ENCODE results near the gene CYP17A1. TPM values are rescaled to one million over a fixed set of nuclear protein-coding genes. Genes with fewer than 3 reads are reported as not detected.
"Not testable (repeated sequence)": the region's sequence is repeated elsewhere in the genome, so short reads cannot be mapped to it uniquely, and the experiment has no call there.

CYP17A1 gene
- total RNA-seq, 4 donors from 2014 or later: 0.83 to 3.6 (median 1.6) TPM; not detected in 1

- H3K27me3 ChIP-seq: no peaks in the 10 kb centered on the region
- H3K27ac ChIP-seq: no peak overlapping the region
- intact Hi-C loops (cut with DNase I; ENCODE audit: low total_unique reads): no loop called here
- no peak for DNase-seq
- H3K4me3 ChIP-seq: no peak overlapping the region
- H3K36me3 ChIP-seq: no peaks in the 10 kb centered on the region
- H3K9me3 ChIP-seq: no peaks in the 10 kb centered on the region
- H3K4me1 ChIP-seq: no peaks in the 10 kb centered on the region
- TF ChIP-seq POLR2A (IDR thresholded peaks at IDR 0.05): no peak
- TF ChIP-seq, protein P1, sequence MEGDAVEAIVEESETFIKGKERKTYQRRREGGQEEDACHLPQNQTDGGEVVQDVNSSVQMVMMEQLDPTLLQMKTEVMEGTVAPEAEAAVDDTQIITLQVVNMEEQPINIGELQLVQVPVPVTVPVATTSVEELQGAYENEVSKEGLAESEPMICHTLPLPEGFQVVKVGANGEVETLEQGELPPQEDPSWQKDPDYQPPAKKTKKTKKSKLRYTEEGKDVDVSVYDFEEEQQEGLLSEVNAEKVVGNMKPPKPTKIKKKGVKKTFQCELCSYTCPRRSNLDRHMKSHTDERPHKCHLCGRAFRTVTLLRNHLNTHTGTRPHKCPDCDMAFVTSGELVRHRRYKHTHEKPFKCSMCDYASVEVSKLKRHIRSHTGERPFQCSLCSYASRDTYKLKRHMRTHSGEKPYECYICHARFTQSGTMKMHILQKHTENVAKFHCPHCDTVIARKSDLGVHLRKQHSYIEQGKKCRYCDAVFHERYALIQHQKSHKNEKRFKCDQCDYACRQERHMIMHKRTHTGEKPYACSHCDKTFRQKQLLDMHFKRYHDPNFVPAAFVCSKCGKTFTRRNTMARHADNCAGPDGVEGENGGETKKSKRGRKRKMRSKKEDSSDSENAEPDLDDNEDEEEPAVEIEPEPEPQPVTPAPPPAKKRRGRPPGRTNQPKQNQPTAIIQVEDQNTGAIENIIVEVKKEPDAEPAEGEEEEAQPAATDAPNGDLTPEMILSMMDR (IDR thresholded peaks at IDR 0.05): no peak
These were observed 12.5 kb downstream of the CYP17A1 start for GRCh38 chr10:102824664-102825063.

- Histone ChIP-seq H3K27ac (no peak overlapping the region), H3K27me3 (no peaks in the 10 kb centered on the region), H3K9me3 (no peaks in the 10 kb centered on the region), H3K36me3 (no peaks in the 10 kb centered on the region), H3K4me1 (no peaks in the 10 kb centered on the region), H3K4me3 (no peak overlapping the region)
- DNase-seq: no peak
- intact Hi-C loops (cut with DNase I; ENCODE audit: low total_unique reads): no loop called here
- TF ChIP-seq POLR2A (IDR thresholded peaks at IDR 0.05): no peak
- TF ChIP-seq, protein P1 (IDR thresholded peaks at IDR 0.05): no peak
These were observed 15.0 kb downstream of the CYP17A1 start for GRCh38 chr10:102822222-102822621.

DNA sequence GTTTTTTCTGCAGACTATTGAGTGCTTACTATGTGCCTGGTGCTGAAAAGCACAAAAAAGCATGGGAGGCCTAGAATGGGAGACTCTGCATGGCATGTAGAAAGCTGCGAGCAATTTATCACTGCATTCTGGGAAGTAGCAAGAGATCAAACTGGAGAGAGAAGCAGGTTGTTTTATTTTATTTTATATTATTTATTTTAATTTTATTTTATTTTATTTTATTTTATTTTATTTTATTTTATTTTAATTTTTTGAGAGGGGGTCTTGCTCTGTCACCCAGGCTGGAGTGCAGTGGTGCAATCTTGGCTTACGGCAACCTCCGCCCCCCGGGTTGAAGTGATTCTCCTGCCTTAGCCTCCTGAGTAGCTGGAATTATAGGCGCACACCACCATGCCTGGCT lies 17.2 kb downstream of the CYP17A1 start:
- H3K4me3 ChIP-seq; intact Hi-C loops (cut with DNase I; ENCODE audit: low total_unique reads); H3K27ac ChIP-seq; H3K9me3 ChIP-seq; DNase-seq; H3K36me3 ChIP-seq; H3K27me3 ChIP-seq: not testable (repeated sequence)
- peaks cover 0 to 12% of the 10 kb centered on the region in 2 donors for H3K4me1 ChIP-seq

- H3K27me3 ChIP-seq: no peaks in the 10 kb centered on the region
- peak overlapping the region; percentile 3 to 54 for H3K27ac ChIP-seq
- H3K4me3 ChIP-seq: no peak overlapping the region
- peaks cover 0 to 12% of the 10 kb centered on the region in 2 donors for H3K4me1 ChIP-seq
- no peak for DNase-seq
- no peak for TF ChIP-seq POLR2A (IDR thresholded peaks at IDR 0.05)
- TF ChIP-seq, protein P1 (IDR thresholded peaks at IDR 0.05): no peak
- H3K9me3 ChIP-seq: no peaks in the 10 kb centered on the region
- intact Hi-C loops (cut with DNase I; ENCODE audit: low total_unique reads): no loop called here
- H3K36me3 ChIP-seq: no peaks in the 10 kb centered on the region
These were observed 18.2 kb downstream of the CYP17A1 start for GRCh38 chr10:102819054-102819453.

- Histone ChIP-seq H3K36me3 (no peaks in the 10 kb centered on the region), H3K27me3 (no peaks in the 10 kb centered on the region), H3K27ac (peak overlapping the region; percentile 72 to 93), H3K4me1 (peaks cover 0 to 12% of the 10 kb centered on the region in 2 donors), H3K4me3 (no peak overlapping the region), H3K9me3 (no peaks in the 10 kb centered on the region)
- no peak for TF ChIP-seq POLR2A (IDR thresholded peaks at IDR 0.05)
- TF ChIP-seq, protein P1 (IDR thresholded peaks at IDR 0.05): no peak
- no peak for DNase-seq
- intact Hi-C loops (cut with DNase I; ENCODE audit: low total_unique reads): no loop called here
These were observed 20.0 kb downstream of the CYP17A1 start for GRCh38 chr10:102817175-102817574.
